SKM-1 (cell line): Measurements from ENCODE around the gene FRMD3.

Source experiments
- DNase-seq: peaks from one replicate; lab custom pipeline; 2025; ENCODE audit not compliant: unreplicated experiment; lab: John Stamatoyannopoulos, UW

FRMD3 gene

DNA sequence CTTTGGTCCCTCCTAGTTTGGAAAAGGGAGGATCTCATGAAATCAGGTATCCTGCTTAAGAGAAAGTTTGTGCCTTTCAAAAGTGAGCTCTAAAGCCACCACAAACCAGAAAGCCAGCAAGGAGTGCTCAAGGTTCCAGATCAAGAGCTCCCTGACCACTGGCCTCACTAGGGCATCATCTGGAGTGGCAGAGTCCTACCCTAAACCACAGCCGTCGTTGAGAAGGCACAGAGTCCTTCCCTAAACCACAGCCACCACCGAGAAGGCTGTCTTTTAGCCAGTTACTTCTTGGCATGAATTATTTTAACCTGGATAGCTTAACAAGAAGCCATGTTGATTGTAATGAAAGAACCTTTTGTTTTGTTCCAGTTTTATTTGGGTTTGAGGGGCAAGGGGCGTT is 102.9 kb downstream of the FRMD3 start:
- no peak for DNase-seq

DNA sequence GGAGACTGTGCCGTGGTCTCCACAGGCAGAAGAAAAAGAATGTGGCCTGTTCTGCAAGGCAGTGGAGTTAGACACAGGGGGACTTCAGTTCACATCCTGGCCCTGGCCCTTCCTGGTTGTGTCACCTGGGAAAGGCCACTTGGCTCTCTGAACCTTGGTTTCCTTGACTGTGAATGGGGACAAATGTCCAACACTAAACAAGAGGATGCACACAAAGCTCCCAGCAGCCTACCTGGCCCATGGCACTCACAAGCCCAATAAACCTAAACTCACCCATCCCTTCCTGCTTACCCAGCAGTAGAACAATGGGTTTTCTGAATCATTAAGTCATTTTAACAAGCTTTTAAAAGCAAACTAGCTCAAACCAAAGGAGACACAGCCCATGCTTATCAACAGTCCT is 103.9 kb downstream of the FRMD3 start:
- DNase-seq = no peak

DNA sequence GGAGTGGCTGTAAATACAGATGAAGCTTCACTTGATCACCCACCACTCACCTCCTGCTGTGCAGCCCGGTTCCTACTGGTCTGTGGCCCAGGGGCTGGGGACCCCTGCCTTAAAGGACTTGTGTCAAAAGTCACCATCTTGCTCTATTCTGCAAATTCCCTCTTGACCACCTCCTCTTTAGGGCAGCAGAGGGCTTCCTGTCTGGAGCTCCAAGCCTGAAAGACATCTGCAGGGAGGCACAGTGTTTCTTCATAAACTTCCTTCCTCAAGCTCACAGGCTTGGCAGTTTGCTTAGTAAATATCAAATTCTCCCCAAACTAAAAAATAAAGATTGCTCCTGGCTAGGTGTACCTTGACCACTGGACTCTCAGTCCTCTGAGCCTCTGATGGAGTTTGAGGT is 104.4 kb downstream of the FRMD3 start:
- DNase-seq = no peak

- no peak for DNase-seq
Observed at GRCh38 chr9:83432877-83433550, 105.2 kb downstream of the FRMD3 start.

DNA sequence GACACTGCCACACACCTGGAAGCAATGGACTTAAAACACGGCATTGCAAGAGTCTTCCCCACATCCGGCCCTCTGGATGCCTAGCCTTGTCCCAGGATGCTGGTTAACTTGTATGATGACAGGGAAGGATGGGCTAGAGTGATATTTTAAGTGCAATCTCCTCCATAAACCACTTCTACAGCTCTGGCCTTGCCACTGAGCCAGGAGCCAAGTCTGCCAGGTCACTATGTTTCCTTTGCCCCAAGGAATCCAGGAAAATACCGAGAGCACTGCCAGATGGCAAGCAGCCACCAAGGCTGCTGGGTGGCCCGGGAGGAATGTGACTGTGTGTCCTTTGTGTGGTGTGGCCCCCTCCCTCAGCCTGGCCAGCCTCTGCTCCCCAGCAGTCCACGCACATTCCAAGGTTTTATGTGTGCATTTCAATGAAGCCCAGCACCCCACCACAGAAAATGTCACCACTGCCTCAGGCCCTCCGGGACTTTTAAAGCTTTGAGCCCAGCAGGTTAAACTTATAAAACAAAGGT is 106.0 kb downstream of the FRMD3 start:
- no peak for DNase-seq

DNA sequence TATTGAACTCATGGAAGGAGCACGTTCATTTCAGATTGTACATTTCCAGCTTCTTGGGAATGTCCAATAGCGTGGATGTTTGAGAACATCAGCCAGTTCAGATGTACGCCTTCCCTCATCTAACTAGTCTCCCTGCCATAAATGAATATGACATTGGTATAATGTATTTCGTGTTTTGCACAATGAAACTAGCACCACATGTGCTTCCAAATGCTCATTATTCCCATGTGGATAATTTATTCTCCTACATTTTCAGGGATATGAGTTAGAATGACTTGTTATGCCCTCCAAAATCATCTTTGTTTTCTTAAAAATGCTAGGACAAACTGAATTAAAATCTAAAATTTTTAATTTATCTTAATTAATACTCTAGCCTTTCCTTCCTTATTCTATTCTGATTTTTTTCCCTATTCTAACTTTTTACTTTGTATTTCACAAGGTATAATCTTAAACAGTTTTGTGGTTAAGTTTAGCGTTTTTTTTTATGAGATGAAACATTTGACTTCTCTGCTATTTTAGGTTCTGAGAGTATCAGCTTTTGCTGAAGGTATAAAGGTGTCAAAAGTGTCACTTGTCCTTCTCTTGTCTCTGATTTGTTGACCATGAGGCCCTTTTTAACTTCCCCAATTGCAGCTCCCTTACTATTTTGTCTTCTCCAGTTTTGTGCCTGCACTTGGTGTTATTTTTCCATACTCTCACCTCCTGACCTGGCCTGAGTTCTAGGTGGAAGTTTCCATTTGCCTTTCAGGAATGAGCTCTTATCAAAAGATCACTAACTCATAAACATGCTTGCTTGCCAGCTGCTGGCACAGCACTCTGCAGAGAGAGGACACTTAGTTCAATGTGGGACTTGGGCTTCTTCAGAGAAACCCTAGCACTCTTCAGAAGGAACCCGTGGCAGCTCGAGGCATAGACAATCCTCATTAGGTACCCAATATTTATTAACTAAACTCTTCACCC is 106.8 kb downstream of the FRMD3 start:
- DNase-seq = no peak

- no peak for DNase-seq
Observed at GRCh38 chr9:83430681-83431080, 107.5 kb downstream of the FRMD3 start.

GRCh38 chr9:83429229-83429628 is 109.0 kb downstream of the FRMD3 start:
- no peak for DNase-seq

DNA sequence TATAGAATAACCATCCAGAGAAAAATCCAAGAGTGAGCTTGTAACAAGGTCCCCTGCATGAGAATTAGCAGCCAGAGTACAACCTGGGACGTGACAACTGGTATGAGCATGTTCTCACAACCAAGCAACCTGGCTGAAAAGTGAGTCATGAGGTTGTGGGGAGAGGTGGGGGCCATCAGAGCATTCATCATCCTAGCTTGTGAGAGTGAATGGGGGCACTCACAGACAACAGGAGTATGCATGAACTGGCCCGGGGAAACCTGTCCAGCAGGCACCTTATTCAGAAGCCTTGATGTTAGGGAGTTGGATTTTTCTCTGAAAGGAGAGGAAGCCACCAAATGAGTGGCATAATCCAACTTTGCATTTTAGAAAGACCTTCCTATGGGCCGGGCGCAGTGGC is 113.0 kb downstream of the FRMD3 start:
- DNase-seq = no peak

GRCh38 chr9:83424831-83425230 is 113.4 kb downstream of the FRMD3 start:
- DNase-seq = no peak

DNA sequence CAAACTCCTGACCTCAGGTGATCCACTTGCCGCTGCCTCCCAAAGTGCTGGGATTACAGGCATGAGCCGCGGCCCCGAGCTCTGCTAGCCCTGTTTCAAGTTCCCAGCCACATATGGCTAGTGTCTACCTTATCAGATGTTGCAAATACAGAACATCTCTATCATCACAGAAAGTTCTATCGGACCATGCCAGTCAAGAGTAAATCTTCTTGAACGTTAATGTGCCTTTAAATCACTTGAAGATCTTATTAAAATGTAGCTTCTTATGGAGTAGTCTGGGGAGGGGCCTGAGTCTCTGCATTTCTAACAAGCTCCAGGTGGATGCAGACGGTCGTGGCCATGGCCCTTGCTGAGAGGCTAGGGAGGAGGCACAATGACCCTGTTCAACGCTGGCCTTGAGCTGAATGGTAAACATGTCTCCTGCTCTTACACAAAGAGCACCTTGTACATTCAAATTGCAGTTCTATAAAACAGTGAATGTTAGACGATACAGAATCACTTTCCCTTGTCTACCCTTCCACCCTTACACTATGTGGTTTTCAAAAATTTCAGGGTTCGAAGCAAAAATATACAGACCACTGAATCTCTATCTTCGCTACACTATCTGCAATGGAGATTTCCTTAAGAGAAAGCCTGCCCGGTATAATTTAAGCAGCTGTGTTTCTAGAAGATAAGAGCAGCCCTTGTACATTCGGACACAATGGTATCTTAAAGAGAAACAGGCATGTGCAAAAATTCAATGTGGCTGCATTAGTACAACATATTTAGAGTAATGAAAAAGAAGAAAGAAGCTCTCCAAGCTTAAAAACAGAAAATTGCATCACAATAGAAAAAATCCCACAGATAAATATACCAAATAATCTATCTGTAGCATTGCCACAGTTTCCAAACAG is 114.1 kb downstream of the FRMD3 start:
- no peak for DNase-seq

DNA sequence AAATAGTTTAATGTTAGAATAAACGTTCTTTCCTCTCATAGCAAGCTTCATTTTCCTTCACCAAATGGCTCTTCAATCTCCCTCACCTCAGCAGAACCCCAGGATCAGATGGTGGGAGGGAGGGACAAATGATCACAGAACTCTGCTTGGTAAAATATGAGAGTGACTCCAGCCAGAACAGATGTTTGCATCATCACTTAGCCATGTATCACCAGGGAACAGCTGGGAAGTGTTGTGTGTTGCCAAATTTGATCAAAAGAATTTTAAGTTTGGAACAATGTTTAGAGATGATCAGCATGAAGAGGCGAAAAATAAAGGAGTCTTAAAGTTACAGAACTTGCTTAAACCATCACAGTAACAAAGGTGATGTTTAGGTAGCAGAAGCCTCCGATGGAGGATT is 115.7 kb downstream of the FRMD3 start:
- DNase-seq = no peak

DNA sequence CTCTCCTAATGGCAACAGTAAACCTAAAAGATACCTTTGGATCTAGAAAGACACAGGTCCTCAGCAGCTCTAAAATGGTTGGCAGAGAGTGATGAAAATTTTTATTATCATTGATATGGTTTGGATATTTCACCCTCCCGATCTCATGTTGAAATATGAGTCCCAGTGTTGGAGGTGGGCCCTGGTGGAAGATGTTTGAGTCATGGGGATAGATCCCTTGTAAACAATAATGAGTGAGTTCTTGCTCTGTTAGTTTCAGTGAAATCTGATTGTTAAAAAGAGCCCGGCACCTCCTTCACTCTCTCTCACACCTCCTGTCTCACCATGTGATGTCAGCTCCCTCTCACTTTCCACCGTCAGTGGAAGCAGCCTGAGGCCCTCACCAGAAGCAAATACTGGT is 117.7 kb downstream of the FRMD3 start:
- DNase-seq = no peak

DNA sequence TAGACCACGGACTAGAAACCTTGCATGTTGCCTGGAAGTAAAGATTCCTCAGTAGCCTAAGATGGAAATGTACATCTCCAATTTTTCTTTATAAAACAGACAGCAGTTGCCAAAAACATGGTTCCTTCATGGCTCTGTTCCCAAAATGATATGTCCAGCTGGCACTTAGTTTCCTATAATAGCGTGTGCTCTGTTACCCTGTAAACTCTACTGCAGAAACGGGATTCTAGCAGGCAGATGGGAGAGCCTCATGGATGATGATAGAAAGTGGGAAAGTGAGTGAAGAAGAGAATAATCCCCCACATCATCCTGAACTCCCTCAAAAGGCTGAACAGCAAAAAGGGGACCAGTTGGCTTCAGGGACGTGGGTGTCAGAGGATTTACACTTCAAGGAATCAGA is 118.2 kb downstream of the FRMD3 start:
- no peak for DNase-seq

DNA sequence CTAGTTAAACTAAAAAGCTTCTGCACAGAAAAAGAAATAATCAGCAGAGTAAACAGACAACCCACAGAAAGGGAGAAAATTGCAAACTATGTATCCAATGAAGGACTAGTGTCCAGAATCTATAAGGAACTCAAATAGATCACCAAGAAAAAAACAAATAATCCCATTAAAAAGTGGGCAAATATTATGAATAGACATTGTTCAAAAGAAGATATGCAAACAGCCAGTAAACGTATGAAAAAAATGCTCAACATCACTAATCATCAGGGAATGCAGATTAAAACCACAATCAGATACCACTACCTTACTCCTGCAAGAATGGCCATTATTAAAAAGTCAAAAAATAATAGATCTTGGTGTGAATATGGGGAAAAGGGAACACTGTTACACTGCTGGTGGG is 119.9 kb downstream of the FRMD3 start:
- DNase-seq = no peak

DNA sequence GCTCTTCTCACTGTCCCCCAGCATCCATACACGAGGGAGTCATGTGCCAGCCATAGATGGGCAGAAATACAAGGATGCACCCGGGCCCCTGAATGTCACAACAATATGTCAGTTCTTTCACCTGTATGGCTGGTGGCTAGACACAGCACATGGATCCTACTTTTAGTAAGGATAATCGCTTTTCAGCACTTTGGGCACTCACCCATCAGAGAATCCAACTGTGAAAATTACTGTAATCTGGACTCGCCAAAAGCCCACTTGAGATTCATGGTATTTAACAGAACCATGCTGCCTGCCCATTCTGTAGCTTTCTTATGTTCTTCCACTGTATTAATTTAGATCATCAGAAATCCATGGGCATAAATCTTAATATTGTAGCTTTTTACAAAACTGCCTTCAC is 124.8 kb downstream of the FRMD3 start:
- no peak for DNase-seq

- no peak for DNase-seq
Observed at GRCh38 chr9:83410701-83411100, 127.5 kb downstream of the FRMD3 start.

DNA sequence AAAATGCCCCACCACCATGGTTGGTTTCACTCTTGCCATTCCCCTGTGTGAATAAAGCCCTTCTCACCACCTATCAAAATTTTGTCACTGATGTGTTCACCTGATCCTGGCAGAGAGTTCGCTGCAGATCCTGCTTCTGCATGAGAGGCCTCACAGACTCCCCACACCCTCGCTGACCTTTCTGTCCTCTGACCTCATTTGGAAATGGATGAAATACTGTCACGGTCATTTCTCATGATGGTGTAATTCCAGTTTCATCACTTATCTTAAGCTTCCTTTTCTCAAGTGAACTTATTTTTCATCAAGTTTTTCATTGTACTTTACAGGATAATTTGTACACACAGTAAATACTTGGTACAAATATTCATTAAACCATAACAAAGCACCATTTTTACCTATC is 131.3 kb downstream of the FRMD3 start:
- DNase-seq = no peak

DNA sequence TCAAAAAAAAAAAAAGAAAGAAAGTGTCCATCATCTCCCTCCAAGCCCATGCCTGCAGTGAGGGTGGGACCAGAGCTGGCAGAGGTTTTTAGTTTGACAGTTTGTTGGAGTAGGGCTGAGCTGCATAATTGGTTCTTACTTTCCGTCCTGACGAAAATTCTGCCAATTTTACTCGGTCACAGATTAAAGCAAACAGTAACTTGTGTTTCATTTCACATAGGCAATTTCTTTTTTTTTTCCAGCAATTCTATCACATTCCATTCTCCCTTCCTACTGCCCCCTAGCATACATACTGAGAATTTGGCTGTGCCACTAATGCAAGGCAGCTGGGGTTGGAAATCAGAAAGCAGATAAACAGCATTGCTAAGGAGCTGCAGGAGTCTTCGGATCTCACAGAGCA is 132.4 kb downstream of the FRMD3 start:
- no peak for DNase-seq

- no peak for DNase-seq
Observed at GRCh38 chr9:83403527-83404238, 134.5 kb downstream of the FRMD3 start.
